Ectodermal cell (in vitro differentiated cells): ENCODE data around the gene FIS1.
A peak's percentile ranks its signal among the peaks of the same experiment; 100 is the strongest.

ENCODE experiments used
- H3K27ac ChIP-seq: 2 replicates; pipeline ENCODE4 v1.7.0; 2013; ENCODE audit warnings: mild to moderate bottlenecking, low read depth, low read length; ENCODE audit not compliant: insufficient read depth, poor library complexity, severe bottlenecking
- H3K27me3 ChIP-seq: 2 replicates; pipeline ENCODE4 v1.7.0; 2013; ENCODE audit warnings: mild to moderate bottlenecking, low read length; ENCODE audit not compliant: insufficient read depth, control insufficient read depth, poor library complexity, severe bottlenecking
- H3K36me3 ChIP-seq: one replicate; pipeline ENCODE4 v1.7.0; 2013; ENCODE audit warnings: low read length; ENCODE audit not compliant: control insufficient read depth, insufficient read depth
- H3K4me1 ChIP-seq: one replicate; pipeline ENCODE4 v1.7.0; 2013; ENCODE audit warnings: low read length; ENCODE audit not compliant: control insufficient read depth, insufficient read depth
- H3K4me3 ChIP-seq: 2 replicates; pipeline ENCODE4 v1.7.0; 2013; ENCODE audit warnings: low read depth, low read length, control low read depth; ENCODE audit not compliant: insufficient read depth
- H3K9me3 ChIP-seq: 2 replicates; pipeline ENCODE4 v1.7.0; 2013; ENCODE audit warnings: mild to moderate bottlenecking, low read length, moderate library complexity; ENCODE audit not compliant: control insufficient read depth
- WGBS, 2 experiments: methylation state at CpG; one replicate each; pipeline ENCODE4 v1.1.7; 2013; ENCODE audit warnings: missing lambda C conversion rate in 2 of 2; 5-methylcytosine and 5-hydroxymethylcytosine counted together

Gene FIS1

DNA sequence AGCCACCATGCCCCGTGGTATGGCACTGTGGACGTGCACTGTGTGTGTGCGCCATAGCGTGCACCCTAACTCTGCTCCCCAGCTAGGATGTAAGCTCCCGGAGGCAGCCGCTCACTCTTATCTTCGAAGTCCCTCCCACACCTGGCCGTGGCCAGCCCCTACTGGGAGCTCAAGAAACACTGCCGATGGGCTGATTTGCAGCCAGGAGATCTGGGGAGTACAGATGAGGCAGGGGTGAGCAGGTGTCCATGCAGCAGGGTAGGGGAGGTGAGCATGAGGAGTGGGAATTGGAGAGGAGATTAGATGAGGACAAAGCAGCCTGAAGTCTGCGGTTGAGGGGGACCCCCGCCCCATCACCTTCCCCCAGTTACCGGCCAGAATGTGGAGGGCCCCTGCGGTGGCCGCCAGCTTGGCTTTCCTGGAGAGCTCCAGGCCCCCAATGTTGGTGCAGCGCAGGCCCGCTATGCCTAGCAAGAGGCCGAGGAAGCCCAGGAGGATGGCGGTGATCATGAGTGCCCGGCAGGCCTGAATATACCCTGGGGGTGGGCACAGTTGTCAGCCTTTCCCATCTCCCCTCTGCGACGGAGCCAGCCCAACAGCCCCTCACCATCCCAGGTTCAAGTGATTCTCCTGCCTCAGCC is 10.9 kb downstream of the FIS1 start:
- Histone ChIP-seq H3K9me3 (no peaks in the 10 kb centered on the region), H3K36me3 (peaks cover 4% of the 10 kb centered on the region), H3K27me3 (peaks cover 5% of the 10 kb centered on the region), H3K4me1 (peaks cover 22% of the 10 kb centered on the region), H3K4me3 (no peak overlapping the region), H3K27ac (no peak overlapping the region)
- WGBS, 2 experiments, result 90 to 93% methylated on average over 21 of the region's 21 CpGs

DNA sequence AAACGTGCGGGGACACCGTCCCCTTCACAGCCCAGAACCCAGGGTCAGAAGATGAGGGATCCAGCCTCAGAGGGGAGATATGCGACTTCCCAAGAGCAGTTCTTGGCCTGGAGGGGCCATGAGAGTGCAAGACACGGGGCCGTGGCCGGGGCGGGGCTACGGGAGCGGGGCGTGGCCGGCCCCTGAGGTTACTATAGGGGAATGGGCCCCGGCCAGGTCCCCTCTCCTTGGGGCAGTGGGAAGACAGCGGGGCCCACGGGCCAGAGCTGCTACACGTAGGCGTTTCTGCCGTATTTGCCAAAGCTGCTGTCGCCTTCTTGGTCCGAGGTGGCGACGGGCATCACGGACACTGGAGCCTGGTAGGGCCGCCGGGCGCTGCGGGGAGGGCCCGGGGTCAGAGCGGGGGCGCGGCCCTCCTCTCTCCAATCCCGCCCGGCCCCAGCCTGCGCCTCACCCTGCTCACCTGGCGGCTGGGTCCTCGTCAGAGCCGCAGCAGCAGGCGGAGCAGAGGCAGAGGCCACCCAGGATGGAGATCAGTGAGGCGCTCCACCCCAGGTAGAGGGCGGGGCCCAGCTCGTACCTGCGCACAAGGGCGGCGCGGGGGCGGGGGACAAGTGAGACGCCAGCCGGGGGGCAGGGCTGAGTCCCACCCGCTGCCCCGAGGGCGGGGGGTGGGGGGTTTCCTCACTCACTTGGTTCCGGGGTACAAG is 12.6 kb downstream of the FIS1 start:
- Histone ChIP-seq H3K4me1 (peaks cover 14% of the 10 kb centered on the region), H3K9me3 (no peaks in the 10 kb centered on the region), H3K36me3 (no peaks in the 10 kb centered on the region), H3K27ac (no peak overlapping the region), H3K27me3 (peaks cover 5% of the 10 kb centered on the region), H3K4me3 (peak overlapping the region; percentile 33)
- 4 to 5% methylated on average over 52 of the region's 52 CpGs for WGBS, 2 experiments

DNA sequence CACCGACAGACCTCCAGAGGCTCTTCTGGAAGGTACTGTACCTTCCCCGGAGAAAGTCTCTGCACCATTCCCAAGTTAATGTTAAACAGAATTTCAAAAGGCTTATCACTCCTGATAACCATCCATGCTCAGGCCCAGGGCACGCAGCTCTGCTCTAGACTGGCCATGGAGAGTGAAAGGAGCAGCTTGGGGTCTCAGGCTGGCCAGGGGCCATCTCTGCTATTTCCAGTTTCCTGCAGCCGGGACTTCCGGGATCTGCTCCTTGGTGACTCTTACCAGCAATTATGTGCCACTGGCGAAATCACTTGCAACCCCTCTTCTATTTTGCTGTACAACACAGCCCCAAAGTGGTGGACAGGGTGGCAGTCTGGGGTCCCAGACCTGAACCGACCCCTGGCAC is 13.2 kb downstream of the FIS1 start:
- H3K27me3 ChIP-seq, result peaks cover 5% of the 10 kb centered on the region
- no peaks in the 10 kb centered on the region for H3K36me3 ChIP-seq
- H3K4me3 ChIP-seq, result no peak overlapping the region
- WGBS, 2 experiments, result 84 to 86% methylated on average over 7 of the region's 7 CpGs
- H3K4me1 ChIP-seq, result peaks cover 14% of the 10 kb centered on the region
- H3K27ac ChIP-seq, result no peak overlapping the region
- H3K9me3 ChIP-seq, result no peaks in the 10 kb centered on the region

DNA sequence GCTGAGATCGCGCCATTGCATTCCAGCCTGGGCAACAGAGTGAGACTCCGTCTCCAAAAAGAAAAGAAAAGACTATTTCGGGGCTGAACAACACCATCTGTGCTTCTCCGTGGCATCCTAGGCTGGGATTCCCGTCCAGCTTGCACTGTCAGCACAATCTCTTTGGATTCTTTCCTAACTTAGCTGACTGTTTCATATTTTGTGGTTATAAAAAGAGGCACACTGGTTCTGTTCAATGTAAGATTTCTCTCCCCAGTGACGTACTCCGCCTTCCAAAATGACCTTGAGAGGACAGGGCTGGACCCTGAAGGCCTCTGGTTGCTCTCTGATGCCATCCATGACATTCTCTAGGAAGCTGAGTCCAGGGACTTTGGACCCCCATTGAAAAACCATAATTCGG is 18.2 kb downstream of the FIS1 start:
- Histone ChIP-seq H3K36me3 (peaks cover 7% of the 10 kb centered on the region), H3K9me3 (no peaks in the 10 kb centered on the region), H3K27me3 (no peaks in the 10 kb centered on the region), H3K4me3 (no peak overlapping the region), H3K27ac (no peak overlapping the region), H3K4me1 (peaks cover 2% of the 10 kb centered on the region)
- WGBS, 2 experiments, result 93% methylated on average over 9 of the region's 9 CpGs

DNA sequence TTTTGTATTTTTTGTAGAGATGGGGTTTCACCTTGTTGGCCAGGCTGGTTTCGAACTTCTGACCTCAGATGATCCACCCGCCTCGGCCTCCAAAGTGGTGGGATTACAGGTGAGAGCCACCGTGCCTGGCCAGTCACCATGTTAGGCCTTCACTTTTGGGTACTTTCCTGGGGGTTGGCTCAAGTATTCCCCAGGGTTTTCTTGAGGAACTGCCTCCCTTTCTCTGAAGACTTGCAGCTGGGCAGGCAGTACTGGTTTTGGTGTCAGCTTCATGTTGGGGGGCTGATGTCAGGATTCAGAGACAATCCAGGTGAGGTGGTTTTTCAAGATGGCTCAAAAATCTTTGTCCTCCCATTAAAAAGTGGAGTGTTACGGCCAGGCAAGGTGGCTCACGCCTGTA is 19.2 kb downstream of the FIS1 start:
- Histone ChIP-seq H3K4me3 (no peak overlapping the region), H3K9me3 (no peaks in the 10 kb centered on the region), H3K36me3 (peaks cover 7% of the 10 kb centered on the region), H3K27ac (no peak overlapping the region), H3K27me3 (no peaks in the 10 kb centered on the region), H3K4me1 (no peaks in the 10 kb centered on the region)
- WGBS, 2 experiments, result 88 to 95% methylated on average over 6 of the region's 6 CpGs

DNA sequence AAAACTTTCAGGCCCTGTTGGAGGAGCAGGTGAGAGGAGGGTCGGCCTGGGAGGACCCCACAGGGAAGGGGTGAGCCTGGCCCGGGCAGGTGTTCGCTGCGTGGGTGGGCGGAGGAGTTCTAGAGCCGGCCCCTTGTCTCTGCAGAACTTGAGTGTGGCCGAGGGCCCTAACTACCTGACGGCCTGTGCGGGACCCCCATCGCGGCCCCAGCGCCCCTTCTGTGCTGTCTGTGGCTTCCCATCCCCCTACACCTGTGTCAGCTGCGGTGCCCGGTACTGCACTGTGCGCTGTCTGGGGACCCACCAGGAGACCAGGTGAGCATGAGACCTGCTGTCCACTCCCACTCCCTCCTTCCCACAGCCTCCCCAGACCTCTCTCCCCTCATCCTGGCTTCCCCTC is 21.4 kb downstream of the FIS1 start:
- Histone ChIP-seq H3K27ac (no peak overlapping the region), H3K9me3 (no peaks in the 10 kb centered on the region), H3K4me1 (peaks cover 5% of the 10 kb centered on the region), H3K4me3 (no peak overlapping the region), H3K27me3 (no peaks in the 10 kb centered on the region), H3K36me3 (peaks cover 7% of the 10 kb centered on the region)
- 95 to 98% methylated on average over 15 of the region's 15 CpGs for WGBS, 2 experiments

DNA sequence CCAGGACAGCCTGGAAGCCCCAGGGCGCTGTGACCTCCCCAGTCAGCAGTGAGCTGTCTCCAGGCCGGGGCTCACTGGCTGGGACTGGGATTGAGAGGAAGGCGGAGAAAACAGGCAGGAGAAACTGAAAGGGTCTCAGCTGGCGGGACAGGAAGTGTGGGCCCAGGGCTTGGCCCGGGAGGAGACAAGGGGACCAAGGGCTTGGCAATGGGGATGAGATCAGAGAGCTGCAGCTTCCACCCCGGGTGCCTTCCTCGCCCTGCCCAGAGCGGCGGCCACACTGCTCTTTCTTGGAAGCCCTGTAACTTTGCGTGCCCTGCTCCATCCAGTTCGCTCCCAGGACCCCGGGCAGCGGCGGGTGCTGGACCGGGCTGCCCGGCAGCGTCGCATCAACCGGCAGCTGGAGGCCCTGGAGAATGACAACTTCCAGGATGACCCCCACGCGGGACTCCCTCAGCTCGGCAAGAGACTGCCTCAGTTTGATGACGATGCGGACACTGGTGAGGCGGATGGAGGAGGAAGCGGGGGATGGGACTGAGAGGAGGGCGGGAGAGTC is 22.5 kb downstream of the FIS1 start:
- Histone ChIP-seq H3K9me3 (no peaks in the 10 kb centered on the region), H3K27ac (no peak overlapping the region), H3K4me3 (no peak overlapping the region), H3K36me3 (peaks cover 7% of the 10 kb centered on the region), H3K27me3 (no peaks in the 10 kb centered on the region), H3K4me1 (peaks cover 5% of the 10 kb centered on the region)
- WGBS, 2 experiments, result 90 to 91% methylated on average over 27 of the region's 27 CpGs

DNA sequence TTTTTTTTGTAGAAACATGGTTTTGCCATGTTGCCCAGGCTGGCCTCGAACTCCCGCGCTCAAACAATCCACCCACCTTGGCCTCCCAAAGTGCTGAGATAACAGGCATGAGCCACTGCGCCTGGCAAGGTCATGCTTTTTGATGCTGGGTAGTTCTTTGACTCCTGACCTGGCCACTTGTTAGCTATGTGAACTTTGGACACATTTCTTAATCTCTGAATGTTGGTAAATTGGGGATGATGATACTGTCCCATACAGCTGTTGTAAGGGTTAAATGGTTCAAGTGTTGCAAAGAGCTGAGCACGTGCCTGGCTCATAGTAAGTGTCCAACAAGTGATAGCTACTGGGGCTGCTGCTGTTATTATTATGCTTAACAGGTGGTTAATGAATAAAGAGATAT is 24.6 kb downstream of the FIS1 start:
- WGBS, 2 experiments, result 92 to 97% methylated on average over 5 of the region's 5 CpGs
- Histone ChIP-seq H3K4me3 (no peak overlapping the region), H3K9me3 (no peaks in the 10 kb centered on the region), H3K27ac (no peak overlapping the region), H3K4me1 (peaks cover 14% of the 10 kb centered on the region), H3K27me3 (no peaks in the 10 kb centered on the region), H3K36me3 (peaks cover 10% of the 10 kb centered on the region)

DNA sequence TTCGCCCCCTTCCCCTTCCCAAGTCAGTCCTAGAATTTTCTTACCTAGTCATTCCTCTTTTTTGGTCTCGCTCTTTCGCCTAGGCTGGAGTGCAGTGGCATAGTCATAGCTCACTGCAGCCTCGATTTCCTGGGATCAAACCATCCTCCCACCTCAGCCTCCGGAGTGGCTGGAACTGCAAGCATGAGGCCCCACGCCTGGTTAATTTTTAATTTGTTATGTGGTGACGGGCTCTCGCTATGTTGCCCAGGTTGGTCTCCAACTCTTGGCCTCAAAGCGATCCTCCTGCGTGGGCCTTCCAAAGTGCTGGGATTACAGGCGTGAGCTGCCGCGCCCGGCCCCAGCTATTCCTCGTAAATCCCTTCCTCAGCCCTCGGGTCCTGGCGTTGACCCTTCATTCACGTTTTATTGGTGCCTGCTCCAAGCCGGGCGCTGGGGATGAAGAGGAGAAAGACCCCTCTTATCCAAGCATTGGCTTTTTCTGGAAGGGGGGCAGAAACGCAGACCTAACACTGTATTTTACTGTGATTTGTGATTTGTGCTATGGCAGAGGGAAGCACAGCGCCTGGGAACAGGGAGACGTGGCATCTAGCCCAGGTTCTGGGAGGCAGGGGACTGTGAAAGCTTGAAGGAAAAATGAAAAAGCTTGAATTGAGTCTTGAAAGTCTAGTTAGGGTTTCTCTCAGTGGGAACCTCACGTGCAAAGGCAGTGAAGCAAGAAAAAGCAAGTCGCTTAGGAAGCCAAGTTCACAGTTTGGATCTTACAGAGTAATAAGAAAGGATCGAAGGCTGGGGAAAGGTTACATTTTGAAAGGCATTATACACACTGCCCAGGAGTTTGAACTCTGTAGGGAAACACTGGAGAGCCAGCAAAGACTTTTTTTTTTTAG is 26.4 kb downstream of the FIS1 start:
- peaks cover 14% of the 10 kb centered on the region for H3K4me1 ChIP-seq
- H3K27me3 ChIP-seq, result no peaks in the 10 kb centered on the region
- H3K36me3 ChIP-seq, result peaks cover 4% of the 10 kb centered on the region
- peak overlapping the region; percentile 69 for H3K4me3 ChIP-seq
- H3K9me3 ChIP-seq, result no peaks in the 10 kb centered on the region
- H3K27ac ChIP-seq, result no peak overlapping the region
- WGBS, 2 experiments, result 13 to 14% methylated on average over 26 of the region's 26 CpGs
